Measurements from ENCODE around the gene CLCN4. TPM values are rescaled to one million over a fixed set of nuclear protein-coding genes. Genes with fewer than 3 reads are reported as not detected.

Gene CLCN4
- total RNA-seq, 1 experiment from 2014 or later, result 6.9 TPM

- Histone ChIP-seq H3K23me2 (ENCODE audit: insufficient read length, low read depth, low read length, poor library complexity, severe bottlenecking) (no peaks in the 10 kb centered on the region), H3K79me2 (ENCODE audit: insufficient read depth, low read length) (no peaks in the 10 kb centered on the region), H3T11ph (ENCODE audit: low read length) (no peak overlapping the region), H4K8ac (replicated peaks; ENCODE audit: insufficient read length, low read depth, low read length) (no peak overlapping the region), H2AK5ac (ENCODE audit: insufficient read length, low read length) (no peak overlapping the region), H3K14ac (ENCODE audit: insufficient read depth, low read length) (no peak overlapping the region), H2BK5ac (ENCODE audit: insufficient read length, low read length) (no peak overlapping the region), H2BK12ac (ENCODE audit: insufficient read length, low read depth, low read length) (no peak overlapping the region), H4K5ac (ENCODE audit: insufficient read length, low read depth, low read length) (no peak overlapping the region), H3K9ac (ENCODE audit: extremely low read depth, insufficient read length, low read length) (no peak overlapping the region), H3K4me1 (ENCODE audit: insufficient read depth, low read length) (no peaks in the 10 kb centered on the region), H3K56ac (ENCODE audit: insufficient read length, low read depth, low read length) (no peak overlapping the region), H4K20me1 (ENCODE audit: control insufficient read depth, insufficient read depth, insufficient read length) (no peaks in the 10 kb centered on the region), H2AFZ (ENCODE audit: low read length) (no peak overlapping the region), H2BK15ac (ENCODE audit: low read depth, low read length) (no peak overlapping the region), H2BK120ac (ENCODE audit: low read depth, low read length, poor library complexity, severe bottlenecking) (no peak overlapping the region), H3K18ac (ENCODE audit: insufficient read length, low read depth, low read length) (no peak overlapping the region), H3K4me2 (ENCODE audit: insufficient read depth, insufficient read length, low read length) (no peak overlapping the region), H3K23ac (ENCODE audit: insufficient read length, low read depth, low read length) (no peak overlapping the region), H3K27ac (ENCODE audit: insufficient read length, low read depth, low read length) (no peak overlapping the region), H3K4ac (ENCODE audit: low read depth, low read length) (no peak overlapping the region), H4K91ac (ENCODE audit: insufficient read length, low read depth, low read length) (no peak overlapping the region), H2BK20ac (ENCODE audit: low read depth, low read length, poor library complexity, severe bottlenecking) (no peak overlapping the region), H3K27me3 (ENCODE audit: insufficient read depth, low read length) (no peaks in the 10 kb centered on the region), H3K79me1 (ENCODE audit: insufficient read depth, low read depth, low read length, poor library complexity, severe bottlenecking) (no peaks in the 10 kb centered on the region), H3K9me3 (ENCODE audit: control insufficient read depth, low read depth, low read length) (peaks cover 6% of the 10 kb centered on the region)
- Mint-ChIP-seq H3K4me1 (peaks cover 0 to 5% of the 10 kb centered on the region in 2 experiments; a peak in 1 of 4 replicates), H3K36me3 (ENCODE audit: insufficient read depth in 1 of 3, low read depth in 3 of 3) (peaks cover 0 to 7% (median 0%) of the 10 kb centered on the region in 3 experiments; a peak in 3 of 7 replicates), H3K4me3 (no peak overlapping the region), H3K9me3 (peaks cover 33 to 34% of the 10 kb centered on the region in 2 experiments), H3K27ac (no peak overlapping the region), H3K27me3 (ENCODE audit: low read depth) (peaks cover 1% of the 10 kb centered on the region)
- no peak for TF ChIP-seq CTCF (conservative IDR thresholded peaks at IDR 0.05)
- WGBS (ENCODE audit: extremely low coverage, insufficient read length, low lambda C conversion rate), result no CpG with 5 or more reads among the region's 4 CpGs
- no peak for DNase-seq
These were observed 84.1 kb downstream of the CLCN4 start for GRCh38 chrX:10240918-10241317.
